Heart right ventricle (tissue), 16 donors: ENCODE results near the gene DMBT1. TPM values are rescaled to one million over a fixed set of nuclear protein-coding genes. Genes with fewer than 3 reads are reported as not detected.

ENCODE experiments used
- ATAC-seq, 8 donors: fragments of 200-7000 bp; cut with Tn5 transposase; one replicate each; pipeline ENCODE4 v1.9.1; 2020; ENCODE audit warnings: mild to moderate bottlenecking in 8 of 8, moderate library complexity in 8 of 8, moderate number of reproducible peaks in 1 of 8
- DNase-seq, 2 donors: peaks; one replicate each; pipeline ENCODE4 v3.0.0-alpha.2; 2020
- H3K27ac ChIP-seq, 10 donors: fragments of 200-600 bp; sonication (generic) in 2 of 10; one replicate each; pipeline versions ENCODE4 v1.5.0 to v1.8.0; 2020 to 2022; ENCODE audit warnings: mild to moderate bottlenecking in 3 of 10
- H3K27me3 ChIP-seq, 7 donors: fragments of 200-600 bp; one replicate each; pipeline ENCODE4 v1.8.0; 2021 to 2022; ENCODE audit warnings: mild to moderate bottlenecking in 2 of 7
- H3K36me3 ChIP-seq, 9 donors: fragments of 200-600 bp; sonication (generic) in 1 of 9; one replicate each; pipeline versions ENCODE4 v1.5.0 to v1.8.0; 2020 to 2022; ENCODE audit warnings: mild to moderate bottlenecking in 2 of 9
- H3K4me1 ChIP-seq, 9 donors: fragments of 200-600 bp; sonication (generic) in 1 of 9; one replicate each; pipeline versions ENCODE4 v1.5.0 to v1.8.0; 2020 to 2022; ENCODE audit warnings: mild to moderate bottlenecking in 4 of 9
- H3K4me3 ChIP-seq, 10 donors: fragments of 200-600 bp; sonication (generic) in 2 of 10; one replicate each; pipeline versions ENCODE4 v1.5.0 to v1.8.0; 2020 to 2022; ENCODE audit warnings: mild to moderate bottlenecking in 7 of 10, moderate library complexity in 2 of 10
- H3K9me3 ChIP-seq, 11 donors: fragments of 200-600 bp in 10 of 11; sonication (generic) in 2 of 11; one replicate each; pipeline versions ENCODE4 v1.5.0 to v1.8.0; 2013 to 2022; ENCODE audit warnings: mild to moderate bottlenecking in 2 of 11, control low read depth in 1 of 11, moderate library complexity in 1 of 11
- WGBS, 2 donors: extraction: QIAGEN DNeasy Blood & Tissue Kit; methylation state at CpG; one replicate each; pipeline ENCODE4 v1.1.7; 2013; ENCODE audit warnings: inconsistent platforms in 1 of 2; 5-methylcytosine and 5-hydroxymethylcytosine counted together
- intact Hi-C, 10 donors: fragments of 100-400 bp; cut with DNase I; formaldehyde crosslinking; loops; one replicate each; pipeline versions ENCODE4 v1.11.1 to v1.14.2; 2022
- polyA plus RNA-seq, 2 donors: library from polyadenylated mRNA; stranded (reverse); fragments of 200-250 nt; gene quantifications; one replicate each; pipeline ENCODE4 v1.2.3, GENCODE V29; 2013
- total RNA-seq, 10 donors: library from RNA; stranded (reverse); fragmentation: NEBNext Ultra II Directional in 3 of 10; extraction: Animal tissue kit (Norgen Biotek cat#: 25700) in 3 of 10; gene quantifications; one replicate each; pipeline versions ENCODE4 v1.2.1 to v1.2.4, GENCODE V29; 2021 to 2023
- TF ChIP-seq, protein P1 (sequence below), 9 donors: fragments of 200-600 bp; sonication (generic) in 2 of 9; IDR thresholded peaks; one replicate each; pipeline versions ENCODE4 v1.5.0 to v1.8.0; 2021 to 2022; ENCODE audit warnings: antibody characterized with exemption in 9 of 9, mild to moderate bottlenecking in 5 of 9, moderate library complexity in 1 of 9
- donor health status: Arrhythmogenic right ventricular cardiomyopathy.
- donor health status: ischemic (EF 13 %, LVEDD 7.1; RV severe dilation, severe dysfunction).
- donor health status: healthy with polysubstance abuse.
- donor health status: DM: no; HTN: yes; CAD: no.
- donor health status: DM: no; HTN: no; CAD: no.
- donor health status: ischemic (EF 25% LVEDD 6.9; RV normal size, moderate dysfunction).
- donor health status: ischemic (EF 25% LVEDD 5.7; RV mildly dilated, moderate dysfunction).
- donor health status: healthy.
- donor health status: DM: yes; HTN: yes; CAD: no.
- donor health status: Ischemic cardiomyopathy.
- donor health status: ischemic (EF 35%, LVEDD 5.7; RV mildly dilated, moderate dysfunction).
- donor health status: nonischemic (EF 11% LVEDD 7.7; RV severe dilation, severe dysfunction).
- donor health status: DM: yes; HTN: yes; CAD: no.
- donor health status: PGD.
- donor health status: ischemic (EF 29% LVEDD 5.4; RV normal size, mild dysfunction).
- donor health status: nonischemic (EF 23%, LVEDD 6.1; RV moderate dilation, normal function).

The DMBT1 gene
- total and polyA plus RNA-seq, 12 donors: 0.01 to 0.18 (median 0.05) TPM; not detected in 9

DNA sequence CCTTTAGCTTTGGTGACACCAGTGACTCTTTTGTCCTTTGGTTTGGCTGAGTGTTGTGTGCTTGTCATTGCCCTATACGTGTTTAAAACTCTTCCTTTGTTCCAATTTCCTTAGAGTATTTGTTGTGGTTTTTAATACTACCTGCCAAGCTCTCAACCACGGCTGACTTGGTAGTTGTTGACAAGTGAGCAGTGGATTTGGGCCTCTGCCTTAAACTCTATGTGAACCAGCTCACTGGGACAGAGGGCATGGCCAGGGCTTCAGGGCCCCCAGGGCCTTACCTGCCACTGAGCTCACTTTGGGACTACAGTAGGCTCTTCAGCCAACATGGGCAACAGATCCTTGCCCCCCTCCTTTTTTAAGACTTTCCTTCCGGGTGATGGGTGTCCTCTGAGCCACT, 9.6 kb upstream of the DMBT1 start:
- TF ChIP-seq, protein P1, sequence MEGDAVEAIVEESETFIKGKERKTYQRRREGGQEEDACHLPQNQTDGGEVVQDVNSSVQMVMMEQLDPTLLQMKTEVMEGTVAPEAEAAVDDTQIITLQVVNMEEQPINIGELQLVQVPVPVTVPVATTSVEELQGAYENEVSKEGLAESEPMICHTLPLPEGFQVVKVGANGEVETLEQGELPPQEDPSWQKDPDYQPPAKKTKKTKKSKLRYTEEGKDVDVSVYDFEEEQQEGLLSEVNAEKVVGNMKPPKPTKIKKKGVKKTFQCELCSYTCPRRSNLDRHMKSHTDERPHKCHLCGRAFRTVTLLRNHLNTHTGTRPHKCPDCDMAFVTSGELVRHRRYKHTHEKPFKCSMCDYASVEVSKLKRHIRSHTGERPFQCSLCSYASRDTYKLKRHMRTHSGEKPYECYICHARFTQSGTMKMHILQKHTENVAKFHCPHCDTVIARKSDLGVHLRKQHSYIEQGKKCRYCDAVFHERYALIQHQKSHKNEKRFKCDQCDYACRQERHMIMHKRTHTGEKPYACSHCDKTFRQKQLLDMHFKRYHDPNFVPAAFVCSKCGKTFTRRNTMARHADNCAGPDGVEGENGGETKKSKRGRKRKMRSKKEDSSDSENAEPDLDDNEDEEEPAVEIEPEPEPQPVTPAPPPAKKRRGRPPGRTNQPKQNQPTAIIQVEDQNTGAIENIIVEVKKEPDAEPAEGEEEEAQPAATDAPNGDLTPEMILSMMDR (IDR thresholded peaks at IDR 0.05): no peak
- ATAC-seq: peak in 5 of 8 donors; percentile 33 to 62 (median 46)
- Histone ChIP-seq H3K27ac (no peak overlapping the region), H3K36me3 (no peaks in the 10 kb centered on the region), H3K4me1 (peaks cover 0 to 6% (median 0%) of the 10 kb centered on the region in 9 donors), H3K4me3 (no peak overlapping the region), H3K9me3 (no peaks in the 10 kb centered on the region), H3K27me3 (peaks cover 0 to 3% (median 0%) of the 10 kb centered on the region in 7 donors)
- intact Hi-C loops: loop anchor here in 1 of 10 donors (5.0 kb wide), 1 partner anchor 109 kb away; no protein-coding TSS in a partner anchor
- 45 to 50% methylated on average over 3 of the region's 3 CpGs for WGBS, 2 donors
- no peak for DNase-seq

DNA sequence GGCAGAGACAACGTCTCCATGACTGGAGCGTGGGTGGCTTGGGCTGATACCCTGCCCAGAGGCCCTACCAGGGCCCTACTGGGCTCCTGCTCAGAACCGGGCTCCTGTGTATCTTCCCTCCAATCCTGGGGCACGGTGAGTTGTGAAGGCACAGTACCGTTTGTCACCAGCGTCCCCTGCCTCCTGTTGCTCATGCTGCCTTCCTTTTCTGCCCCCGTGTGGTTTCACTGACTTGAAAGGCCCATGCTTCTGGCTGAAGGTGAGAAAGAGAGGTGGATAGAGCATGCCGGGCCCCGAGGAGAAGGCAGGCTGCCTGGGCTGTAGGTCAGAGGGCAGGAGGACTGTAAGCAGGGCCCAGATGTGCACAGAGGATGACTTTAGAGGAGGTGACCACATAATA, 9.1 kb upstream of the DMBT1 start:
- WGBS, 2 donors: 39 to 45% methylated on average over 9 of the region's 9 CpGs
- H3K36me3 ChIP-seq: no peaks in the 10 kb centered on the region
- intact Hi-C loops: loop anchor here in 1 of 10 donors (5.0 kb wide), 1 partner anchor 109 kb away; no protein-coding TSS in a partner anchor
- H3K27me3 ChIP-seq: peaks cover 0 to 6% (median 0%) of the 10 kb centered on the region in 7 donors
- H3K27ac ChIP-seq: no peak overlapping the region
- ATAC-seq (peak; percentile 34 to 86 (median 68)), DNase-seq (peak; percentile 16 to 44)
- peaks cover 0 to 6% (median 0%) of the 10 kb centered on the region in 9 donors for H3K4me1 ChIP-seq
- H3K9me3 ChIP-seq: no peaks in the 10 kb centered on the region
- no peak overlapping the region for H3K4me3 ChIP-seq
- TF ChIP-seq, protein P1 (IDR thresholded peaks at IDR 0.05): peak in 7 of 9 donors; percentile 19 to 53 (median 33)

DNA sequence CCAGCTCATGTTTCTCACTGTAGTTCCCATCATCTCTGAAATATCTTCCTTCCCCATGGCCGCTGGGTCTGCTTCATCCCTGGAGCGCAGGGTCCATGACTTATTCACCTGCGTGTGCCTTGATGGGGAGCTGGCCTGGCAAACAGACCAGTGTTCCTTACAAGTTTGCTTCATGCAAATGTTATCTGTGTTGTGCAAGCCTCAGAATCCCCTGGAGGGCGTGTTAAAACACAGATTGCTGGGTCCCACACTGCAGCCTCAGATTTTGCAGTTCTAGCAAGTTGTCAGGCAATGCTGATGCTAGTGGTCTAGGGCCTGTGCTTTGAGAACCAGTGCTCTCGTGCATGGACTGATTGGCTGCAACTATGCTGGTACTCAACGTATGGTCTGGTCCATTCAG, 7.2 kb upstream of the DMBT1 start:
- Histone ChIP-seq H3K4me3 (no peak overlapping the region), H3K9me3 (no peaks in the 10 kb centered on the region), H3K27ac (no peak overlapping the region), H3K36me3 (no peaks in the 10 kb centered on the region), H3K27me3 (peaks cover 0 to 23% (median 0%) of the 10 kb centered on the region in 7 donors), H3K4me1 (peaks cover 0 to 6% (median 0%) of the 10 kb centered on the region in 9 donors)
- TF ChIP-seq, protein P1 (IDR thresholded peaks at IDR 0.05): no peak
- WGBS, 2 donors: 90 to 92% methylated on average over 6 of the region's 6 CpGs
- DNase-seq (no peak), ATAC-seq (no peak)
- intact Hi-C loops: loop anchor here in 1 of 10 donors (5.0 kb wide), 1 partner anchor 111 kb away; no protein-coding TSS in a partner anchor

DNA sequence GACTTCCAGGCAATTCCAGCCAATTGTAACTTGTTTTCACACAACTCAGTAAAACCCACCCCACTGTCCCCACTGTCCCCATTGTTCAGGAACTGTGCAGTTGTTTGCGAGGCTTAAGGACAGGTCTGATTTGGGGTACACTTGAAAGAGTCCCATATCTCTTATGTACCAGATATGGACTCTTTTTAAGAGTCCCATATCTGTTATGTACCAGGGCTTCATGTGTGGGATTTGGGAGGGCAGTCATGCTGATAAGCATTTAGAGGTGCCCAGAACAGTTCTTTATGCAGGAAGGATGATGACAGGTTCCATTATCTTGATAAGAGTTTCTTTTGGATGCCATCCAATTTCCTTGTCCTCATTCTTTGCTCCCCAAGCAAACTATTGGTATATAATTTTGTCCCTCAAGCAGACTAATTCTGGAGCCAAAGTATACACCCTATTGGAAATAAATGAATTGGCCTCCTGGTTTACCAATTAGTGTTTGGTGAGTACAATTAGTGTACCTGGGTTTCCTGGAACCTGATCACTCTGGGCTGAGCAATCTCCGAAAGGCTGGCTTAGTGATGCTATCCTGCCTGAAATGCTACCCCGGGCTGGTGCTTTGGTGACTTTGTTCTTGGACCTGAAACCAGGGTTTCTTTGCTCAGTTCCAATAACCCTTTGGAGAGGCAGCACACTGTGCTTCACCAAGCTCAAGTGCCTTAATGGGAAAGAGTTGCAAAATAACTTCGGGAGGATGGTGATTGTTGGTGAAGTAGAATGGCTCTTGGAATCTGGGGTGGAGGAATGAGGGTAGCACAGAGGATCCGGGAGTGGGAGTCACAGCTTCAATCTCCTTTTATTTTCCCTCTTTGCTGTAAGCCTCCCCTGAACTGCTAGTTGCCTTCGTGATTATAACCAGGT, 6.2 kb upstream of the DMBT1 start:
- no peak for ATAC-seq
- no peaks in the 10 kb centered on the region for H3K9me3 ChIP-seq
- WGBS, 2 donors: 92% methylated on average over 6 of the region's 6 CpGs
- no peak overlapping the region for H3K4me3 ChIP-seq
- peaks cover 0 to 6% (median 0%) of the 10 kb centered on the region in 9 donors for H3K4me1 ChIP-seq
- intact Hi-C loops: loop anchor here in 1 of 10 donors (5.0 kb wide), 1 partner anchor 112 kb away; no protein-coding TSS in a partner anchor
- H3K27me3 ChIP-seq: peaks cover 0 to 32% (median 0%) of the 10 kb centered on the region in 7 donors
- H3K27ac ChIP-seq: no peak overlapping the region
- H3K36me3 ChIP-seq: no peaks in the 10 kb centered on the region
- TF ChIP-seq, protein P1 (IDR thresholded peaks at IDR 0.05): no peak
- DNase-seq: no peak
